ENCODE data around the gene RIPK1. TPM values are rescaled to one million over a fixed set of nuclear protein-coding genes. Genes with fewer than 3 reads are reported as not detected.
"Not testable (repeated sequence)": the region's sequence is repeated elsewhere in the genome, so short reads cannot be mapped to it uniquely, and the experiment has no call there.

The RIPK1 gene
- total and polyA plus RNA-seq, 2 experiments from 2014 or later = 15.3 to 26.2 TPM

GRCh38 chr6:3022765-3023662 lies 45.3 kb upstream of the RIPK1 start:
- H3K9me3 ChIP-seq (ENCODE audit: low read depth) = no peaks in the 10 kb centered on the region
- 36 to 47% methylated on average over 26 of the region's 26 CpGs for WGBS, 2 experiments (ENCODE audit: low coverage in 1 of 2, low lambda C conversion rate in 2 of 2, missing lambda C conversion rate in 2 of 2)
- no peaks in the 10 kb centered on the region for H3K9me2 ChIP-seq (ENCODE audit: insufficient read depth)
- in situ Hi-C loops (cut with MboI) = no loop called here
- peak overlapping the region; percentile 88 for H3K9ac ChIP-seq
- H3F3A ChIP-seq (ENCODE audit: insufficient read depth) = peaks cover 52% of the 10 kb centered on the region
- H3K79me2 ChIP-seq (ENCODE audit: insufficient read depth) = peaks cover 32% of the 10 kb centered on the region
- peak overlapping the region; percentile 95 for H3K27ac ChIP-seq
- peak; percentile 52 for DNase-seq
- H3K4me2 ChIP-seq (ENCODE audit: unreplicated experiment) = peak overlapping the region; percentile 97
- peak overlapping the region; percentile 85 for H3K4me3 ChIP-seq
- H3K36me3 ChIP-seq (ENCODE audit: low read depth) = peaks cover 13% of the 10 kb centered on the region; the same call in 1 of the 2 replicates
- H2AFZ ChIP-seq = peak overlapping the region; percentile 89
- H3K27me3 ChIP-seq (replicated peaks; ENCODE audit: insufficient read depth) = no peaks in the 10 kb centered on the region
- no peaks in the 10 kb centered on the region for H4K20me1 ChIP-seq (ENCODE audit: insufficient read depth)
- peaks cover 18% of the 10 kb centered on the region for H3K4me1 ChIP-seq (ENCODE audit: insufficient read depth)
- no peak for TF ChIP-seq EZH2 (IDR thresholded peaks at IDR 0.05; ENCODE audit: insufficient read depth, poor library complexity, severe bottlenecking)
- TF ChIP-seq EZH2phosphoT487 (IDR thresholded peaks at IDR 0.05; ENCODE audit: insufficient read depth, low read depth) = no peak

- Histone ChIP-seq H3K79me2 (ENCODE audit: insufficient read depth) (peaks cover 32% of the 10 kb centered on the region), H3K9me3 (ENCODE audit: low read depth) (no peaks in the 10 kb centered on the region), H3K9me2 (ENCODE audit: insufficient read depth) (no peaks in the 10 kb centered on the region), H3K4me3 (peak overlapping the region; percentile 85), H3K4me2 (ENCODE audit: unreplicated experiment) (peak overlapping the region; percentile 97), H3K4me1 (ENCODE audit: insufficient read depth) (peaks cover 18% of the 10 kb centered on the region), H3F3A (ENCODE audit: insufficient read depth) (peaks cover 50% of the 10 kb centered on the region), H3K27ac (peak overlapping the region; percentile 95), H3K36me3 (ENCODE audit: low read depth) (peaks cover 13% of the 10 kb centered on the region; the same call in 1 of the 2 replicates), H2AFZ (peak overlapping the region; percentile 89), H3K27me3 (replicated peaks; ENCODE audit: insufficient read depth) (no peaks in the 10 kb centered on the region), H4K20me1 (ENCODE audit: insufficient read depth) (no peaks in the 10 kb centered on the region), H3K9ac (peak overlapping the region; percentile 88)
- WGBS, 2 experiments (ENCODE audit: low coverage in 1 of 2, low lambda C conversion rate in 2 of 2, missing lambda C conversion rate in 2 of 2) = 19% methylated on average over 32 of the region's 32 CpGs
- no peak for TF ChIP-seq EZH2 (IDR thresholded peaks at IDR 0.05; ENCODE audit: insufficient read depth, poor library complexity, severe bottlenecking)
- TF ChIP-seq EZH2phosphoT487 (IDR thresholded peaks at IDR 0.05; ENCODE audit: insufficient read depth, low read depth) = no peak
- in situ Hi-C loops (cut with MboI) = no loop called here
- DNase-seq = peak; percentile 99
These were observed 44.4 kb upstream of the RIPK1 start for GRCh38 chr6:3023663-3024483.

GRCh38 chr6:3026791-3027626 lies 41.3 kb upstream of the RIPK1 start:
- Histone ChIP-seq H3K36me3 (ENCODE audit: low read depth) (no peaks in the 10 kb centered on the region), H3K4me1 (ENCODE audit: insufficient read depth) (peaks cover 17% of the 10 kb centered on the region), H4K20me1 (ENCODE audit: insufficient read depth) (no peaks in the 10 kb centered on the region), H3K4me3 (no peak overlapping the region), H3F3A (ENCODE audit: insufficient read depth) (peaks cover 32% of the 10 kb centered on the region), H3K9me2 (ENCODE audit: insufficient read depth) (no peaks in the 10 kb centered on the region), H3K9me3 (ENCODE audit: low read depth) (no peaks in the 10 kb centered on the region), H2AFZ (no peak overlapping the region), H3K79me2 (ENCODE audit: insufficient read depth) (peaks cover 6% of the 10 kb centered on the region), H3K27me3 (replicated peaks; ENCODE audit: insufficient read depth) (no peaks in the 10 kb centered on the region), H3K9ac (no peak overlapping the region), H3K4me2 (ENCODE audit: unreplicated experiment) (no peak overlapping the region), H3K27ac (no peak overlapping the region)
- in situ Hi-C loops (cut with MboI) = no loop called here
- no peak for DNase-seq
- no peak for TF ChIP-seq EZH2phosphoT487 (IDR thresholded peaks at IDR 0.05; ENCODE audit: insufficient read depth, low read depth)
- TF ChIP-seq EZH2 (IDR thresholded peaks at IDR 0.05; ENCODE audit: insufficient read depth, poor library complexity, severe bottlenecking) = no peak
- 96% methylated on average over 20 of the region's 20 CpGs for WGBS, 2 experiments (ENCODE audit: low coverage in 1 of 2, low lambda C conversion rate in 2 of 2, missing lambda C conversion rate in 2 of 2)

DNA sequence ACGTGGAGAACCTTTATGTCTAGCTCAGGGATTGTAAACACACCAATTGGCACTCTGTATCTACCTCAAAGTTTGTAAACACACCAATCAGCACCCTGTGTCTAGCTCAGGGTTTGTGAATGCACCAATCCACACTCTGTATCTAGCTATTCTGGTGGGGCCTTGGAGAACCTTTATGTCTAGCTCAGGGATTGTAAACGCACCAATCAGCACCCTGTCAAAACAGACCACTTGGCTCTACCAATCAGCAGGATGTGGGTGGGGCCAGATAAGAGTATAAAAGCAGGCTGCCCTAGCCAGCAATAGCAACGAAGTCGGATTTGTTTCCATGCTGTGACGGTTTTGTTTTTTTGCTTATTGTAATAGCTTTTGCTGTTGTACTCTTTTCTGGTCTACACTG lies 40.1 kb upstream of the RIPK1 start:
- H3K4me3 ChIP-seq; H2AFZ ChIP-seq; H4K20me1 ChIP-seq (ENCODE audit: insufficient read depth); H3K9me3 ChIP-seq (ENCODE audit: low read depth); H3K27me3 ChIP-seq (replicated peaks; ENCODE audit: insufficient read depth); H3K79me2 ChIP-seq (ENCODE audit: insufficient read depth); H3K27ac ChIP-seq; H3K9ac ChIP-seq; H3K9me2 ChIP-seq (ENCODE audit: insufficient read depth); H3K36me3 ChIP-seq (ENCODE audit: low read depth); DNase-seq; H3K4me2 ChIP-seq (ENCODE audit: unreplicated experiment); in situ Hi-C loops (cut with MboI): not testable (repeated sequence)
- 50 to 59% methylated on average over 5 of the region's 5 CpGs for WGBS, 2 experiments (ENCODE audit: low coverage in 1 of 2, low lambda C conversion rate in 2 of 2, missing lambda C conversion rate in 2 of 2)
- Histone ChIP-seq H3K4me1 (ENCODE audit: insufficient read depth) (peaks cover 13% of the 10 kb centered on the region), H3F3A (ENCODE audit: insufficient read depth) (peaks cover 23% of the 10 kb centered on the region)

Data from GM23248 (cell line).